NCI-H2171 treated with DMSO at 0.1 percent for 48 hours (cell line): Measurements from ENCODE around the gene AP1M2.
"Not testable (repeated sequence)": the region's sequence is repeated elsewhere in the genome, so short reads cannot be mapped to it uniquely, and the experiment has no call there.

ENCODE experiments used
- DNase-seq: peaks from one replicate; lab custom pipeline; 2025; lab: John Stamatoyannopoulos, UW

Gene AP1M2

GRCh38 chr19:10601999-10602329, 14.9 kb upstream of the AP1M2 start:
- DNase-seq, result no peak

GRCh38 chr19:10600149-10600548, 13.0 kb upstream of the AP1M2 start:
- DNase-seq, result no peak

- no peak for DNase-seq
Measured at GRCh38 chr19:10593820-10594637, 6.9 kb upstream of the AP1M2 start.

- DNase-seq, result no peak
Measured at GRCh38 chr19:10593148-10593547, 6.0 kb upstream of the AP1M2 start.

- DNase-seq, result no peak
Measured at GRCh38 chr19:10587839-10588150, 683 bp upstream of the AP1M2 start.

GRCh38 chr19:10586396-10586795, 716 bp downstream of the AP1M2 start:
- no peak for DNase-seq

GRCh38 chr19:10583036-10583776, 3.9 kb downstream of the AP1M2 start:
- DNase-seq, result no peak

GRCh38 chr19:10582091-10582490, 5.0 kb downstream of the AP1M2 start:
- DNase-seq, result no peak

- peak; percentile 89 for DNase-seq
Measured at GRCh38 chr19:10580979-10581631, 6.0 kb downstream of the AP1M2 start.

GRCh38 chr19:10577951-10578350, 9.2 kb downstream of the AP1M2 start:
- no peak for DNase-seq

GRCh38 chr19:10575011-10575716, 11.9 kb downstream of the AP1M2 start:
- DNase-seq, result no peak

GRCh38 chr19:10574462-10574861, 12.7 kb downstream of the AP1M2 start:
- DNase-seq, result no peak

- DNase-seq, result not testable (repeated sequence)
Measured at GRCh38 chr19:10573793-10574192, 13.3 kb downstream of the AP1M2 start.

- DNase-seq, result peak; percentile 99
Measured at GRCh38 chr19:10568826-10569651, 18.1 kb downstream of the AP1M2 start, which contains the start of gene CDKN2D. CDKN2D (minus strand) TSS chr19:10568979; CDS start chr19:10568653, 326 bp downstream.

- peak; percentile 40 for DNase-seq
Measured at GRCh38 chr19:10568062-10568825, 18.9 kb downstream of the AP1M2 start.

GRCh38 chr19:10567656-10568055, 19.5 kb downstream of the AP1M2 start:
- no peak for DNase-seq

GRCh38 chr19:10566658-10567410, 20.3 kb downstream of the AP1M2 start:
- no peak for DNase-seq

GRCh38 chr19:10566408-10566657, 20.8 kb downstream of the AP1M2 start:
- DNase-seq, result no peak

GRCh38 chr19:10565567-10566407, 21.3 kb downstream of the AP1M2 start, which contains the start of gene KRI1:
KRI1 (minus strand) TSS chr19:10566010; CDS start chr19:10565999, 11 bp downstream.
- DNase-seq, result peak; percentile 97
